CD4-positive, alpha-beta memory T cell (primary cell): ENCODE measurements around the gene CIB4. TPM values are rescaled to one million over a fixed set of nuclear protein-coding genes. Genes with fewer than 3 reads are reported as not detected.

ENCODE experiments used
- CTCF ChIA-PET: fragments of 350-600 bp; sonication (Branson Sonifier 250); formaldehyde crosslinking; loops from one replicate; lab custom pipeline; 2021; ENCODE audit warnings: inconsistent platforms; ENCODE audit not compliant: partially characterized antibody; lab: Charles Lee
- POLR2A ChIA-PET: fragments of 350-600 bp; sonication (Branson Sonifier 250); formaldehyde crosslinking; loops from one replicate; lab custom pipeline; 2021; ENCODE audit not compliant: partially characterized antibody; lab: Charles Lee
- DNase-seq, 5 donors: peaks; one replicate each; pipeline versions ENCODE4 v3.0.0 to v3.0.0-alpha.2; 2020 to 2022; ENCODE audit warnings: mixed read lengths in 1 of 5
- H3K27ac ChIP-seq: one replicate; pipeline ENCODE4 v1.7.0; 2013; ENCODE audit warnings: low read depth, low read length
- H3K27me3 ChIP-seq: 2 replicates; pipeline ENCODE4 v1.7.0; 2013; ENCODE audit warnings: mild to moderate bottlenecking, low read length, moderate library complexity; ENCODE audit not compliant: insufficient read depth
- H3K36me3 ChIP-seq: 2 replicates; pipeline ENCODE4 v1.7.0; 2013; ENCODE audit warnings: mild to moderate bottlenecking, low read length, moderate library complexity; ENCODE audit not compliant: insufficient read depth
- H3K4me1 ChIP-seq: 2 replicates; pipeline ENCODE4 v1.7.0; 2013; ENCODE audit warnings: mild to moderate bottlenecking, low read length, moderate library complexity; ENCODE audit not compliant: insufficient read depth
- H3K4me3 ChIP-seq, 2 donors: one replicate each; pipeline ENCODE4 v1.7.0; 2013; ENCODE audit warnings: low read length in 2 of 2, mild to moderate bottlenecking in 1 of 2
- H3K9me3 ChIP-seq, 2 donors: one replicate each; pipeline ENCODE4 v1.7.0; 2013; ENCODE audit warnings: low read length in 2 of 2, control low read depth in 1 of 2; ENCODE audit not compliant: control insufficient read depth in 1 of 2
- H3K27ac Mint-ChIP-seq, 7 donors: one replicate each; pipeline ENCODE4 v1.8.0; 2020 to 2021; ENCODE audit warnings: mixed read lengths in 7 of 7, mild to moderate bottlenecking in 6 of 7, inconsistent platforms in 3 of 7, moderate library complexity in 3 of 7
- H3K27me3 Mint-ChIP-seq, 2 donors: one replicate each; pipeline ENCODE4 v1.8.0; 2020 to 2021; ENCODE audit warnings: mixed read lengths in 2 of 2
- H3K36me3 Mint-ChIP-seq, 2 donors: one replicate each; pipeline ENCODE4 v1.8.0; 2020 to 2021; ENCODE audit warnings: mixed read lengths in 2 of 2, inconsistent platforms in 1 of 2, mild to moderate bottlenecking in 1 of 2
- H3K4me1 Mint-ChIP-seq, 4 donors: one replicate each; pipeline ENCODE4 v1.8.0; 2020 to 2021; ENCODE audit warnings: mixed read lengths in 4 of 4, mild to moderate bottlenecking in 1 of 4
- H3K4me3 Mint-ChIP-seq, 8 donors: one replicate each; pipeline ENCODE4 v1.8.0; 2020 to 2021; ENCODE audit warnings: mixed read lengths in 8 of 8, mild to moderate bottlenecking in 7 of 8, moderate library complexity in 6 of 8, inconsistent platforms in 3 of 8
- H3K9me3 Mint-ChIP-seq, 8 donors: one replicate each; pipeline ENCODE4 v1.8.0; 2020 to 2021; ENCODE audit warnings: mixed read lengths in 8 of 8, mild to moderate bottlenecking in 5 of 8, inconsistent platforms in 3 of 8, moderate library complexity in 1 of 8
- intact Hi-C: fragments of 100-400 bp; cut with micrococcal nuclease; formaldehyde crosslinking; loops from one replicate; pipeline ENCODE4 v1.15.1; 2023
- polyA plus RNA-seq, 2 donors: library from polyadenylated mRNA; unstranded; fragments of 300-500 nt; fragmentation: Illumina TruSeq; gene quantifications; one replicate each; pipeline ENCODE4 v1.2.3, GENCODE V29; 2021
- total RNA-seq, 2 experiments: library from RNA; stranded (reverse); gene quantifications; one replicate each; pipeline ENCODE4 v1.2.3, GENCODE V29; 2021

Gene CIB4
- total and polyA plus RNA-seq, 4 experiments from 2014 or later = not detected

- CTCF ChIA-PET = interaction anchor here (0.7 kb wide), 1 partner anchor 18 kb away, joined by 4 read pairs; no protein-coding TSS in a partner anchor
These were observed 81.6 kb downstream of the CIB4 start for GRCh38 chr2:26559556-26559955.

GRCh38 chr2:26559044-26559405, 82.1 kb downstream of the CIB4 start:
- Mint-ChIP-seq H3K4me3 (no peak overlapping the region), H3K9me3 (no peaks in the 10 kb centered on the region), H3K27me3 (peaks cover 43 to 48% of the 10 kb centered on the region in 2 donors), H3K36me3 (no peaks in the 10 kb centered on the region), H3K4me1 (peaks cover 0 to 11% (median 5%) of the 10 kb centered on the region in 4 donors), H3K27ac (no peak overlapping the region)
- intact Hi-C loops = no loop called here
- Histone ChIP-seq H3K9me3 (no peaks in the 10 kb centered on the region), H3K27ac (no peak overlapping the region), H3K4me1 (peaks cover 11% of the 10 kb centered on the region), H3K27me3 (peaks cover 30% of the 10 kb centered on the region), H3K4me3 (no peak overlapping the region), H3K36me3 (no peaks in the 10 kb centered on the region)
- no peak for DNase-seq
- ChIA-PET CTCF (no interaction called here), POLR2A (no interaction called here)

More at GRCh38 chr2:26559556-26559955, 81.6 kb downstream of the CIB4 start:
- POLR2A ChIA-PET = no interaction called here
- Mint-ChIP-seq H3K27ac (peak overlapping the region in 1 of 7 donors; percentile 37), H3K27me3 (peaks cover 48 to 49% of the 10 kb centered on the region in 2 donors), H3K4me1 (peaks cover 0 to 11% (median 5%) of the 10 kb centered on the region in 4 donors), H3K4me3 (peak overlapping the region in 1 of 8 donors; percentile 21), H3K9me3 (no peaks in the 10 kb centered on the region), H3K36me3 (no peaks in the 10 kb centered on the region)
- Histone ChIP-seq H3K27ac (no peak overlapping the region), H3K4me1 (peaks cover 11% of the 10 kb centered on the region), H3K27me3 (peaks cover 31% of the 10 kb centered on the region), H3K4me3 (no peak overlapping the region), H3K36me3 (no peaks in the 10 kb centered on the region), H3K9me3 (no peaks in the 10 kb centered on the region)
- intact Hi-C loops = no loop called here
- DNase-seq = no peak

- ChIA-PET CTCF (interaction anchor here (2.3 kb wide), 1 partner anchor 20 kb away, joined by 8 read pairs; no protein-coding TSS in a partner anchor), POLR2A (no interaction called here)
- Histone ChIP-seq H3K27me3 (peaks cover 24% of the 10 kb centered on the region), H3K36me3 (no peaks in the 10 kb centered on the region), H3K4me3 (no peak overlapping the region), H3K27ac (no peak overlapping the region), H3K9me3 (no peaks in the 10 kb centered on the region), H3K4me1 (peaks cover 11% of the 10 kb centered on the region)
- Mint-ChIP-seq H3K4me3 (no peak overlapping the region), H3K27me3 (peaks cover 39 to 45% of the 10 kb centered on the region in 2 donors), H3K4me1 (peaks cover 0 to 11% (median 5%) of the 10 kb centered on the region in 4 donors), H3K27ac (no peak overlapping the region), H3K36me3 (no peaks in the 10 kb centered on the region), H3K9me3 (no peaks in the 10 kb centered on the region)
- intact Hi-C loops = no loop called here
- DNase-seq = no peak
These were observed 82.7 kb downstream of the CIB4 start for GRCh38 chr2:26558271-26559043.

GRCh38 chr2:26557244-26557925, 83.8 kb downstream of the CIB4 start:
- Histone ChIP-seq H3K27ac (no peak overlapping the region), H3K27me3 (peaks cover 15% of the 10 kb centered on the region), H3K36me3 (no peaks in the 10 kb centered on the region), H3K4me1 (peaks cover 5% of the 10 kb centered on the region), H3K4me3 (no peak overlapping the region), H3K9me3 (no peaks in the 10 kb centered on the region)
- ChIA-PET POLR2A (no interaction called here), CTCF (interaction anchor here (2.3 kb wide), 1 partner anchor 21 kb away, joined by 8 read pairs; no protein-coding TSS in a partner anchor)
- H3K4me3 Mint-ChIP-seq = no peak overlapping the region
- no peak for DNase-seq
- H3K9me3 Mint-ChIP-seq = no peaks in the 10 kb centered on the region
- H3K27me3 Mint-ChIP-seq = peaks cover 33 to 44% of the 10 kb centered on the region in 2 donors
- H3K27ac Mint-ChIP-seq = peak overlapping the region in 1 of 7 donors; percentile 43
- H3K36me3 Mint-ChIP-seq = no peaks in the 10 kb centered on the region
- intact Hi-C loops = no loop called here
- peaks cover 0 to 3% (median 0%) of the 10 kb centered on the region in 4 donors for H3K4me1 Mint-ChIP-seq

GRCh38 chr2:26556309-26557243, 84.6 kb downstream of the CIB4 start:
- ChIA-PET POLR2A (no interaction called here), CTCF (interaction anchor here (2.3 kb wide), 1 partner anchor 21 kb away, joined by 8 read pairs; no protein-coding TSS in a partner anchor)
- Mint-ChIP-seq H3K4me3 (no peak overlapping the region), H3K4me1 (no peaks in the 10 kb centered on the region), H3K27ac (no peak overlapping the region), H3K27me3 (peaks cover 29 to 41% of the 10 kb centered on the region in 2 donors), H3K9me3 (no peaks in the 10 kb centered on the region), H3K36me3 (no peaks in the 10 kb centered on the region)
- Histone ChIP-seq H3K4me3 (no peak overlapping the region), H3K27me3 (peaks cover 14% of the 10 kb centered on the region), H3K4me1 (no peaks in the 10 kb centered on the region), H3K27ac (no peak overlapping the region), H3K36me3 (no peaks in the 10 kb centered on the region), H3K9me3 (no peaks in the 10 kb centered on the region)
- intact Hi-C loops = no loop called here
- DNase-seq = no peak

GRCh38 chr2:26555246-26556133, 85.7 kb downstream of the CIB4 start:
- H3K36me3 Mint-ChIP-seq = no peaks in the 10 kb centered on the region
- Histone ChIP-seq H3K9me3 (no peaks in the 10 kb centered on the region), H3K4me3 (no peak overlapping the region), H3K27ac (no peak overlapping the region), H3K4me1 (no peaks in the 10 kb centered on the region), H3K27me3 (peaks cover 4% of the 10 kb centered on the region), H3K36me3 (no peaks in the 10 kb centered on the region)
- peaks cover 33 to 42% of the 10 kb centered on the region in 2 donors for H3K27me3 Mint-ChIP-seq
- H3K4me1 Mint-ChIP-seq = no peaks in the 10 kb centered on the region
- no peak overlapping the region for H3K4me3 Mint-ChIP-seq
- no peaks in the 10 kb centered on the region for H3K9me3 Mint-ChIP-seq
- no peak overlapping the region for H3K27ac Mint-ChIP-seq
- ChIA-PET CTCF (no interaction called here), POLR2A (no interaction called here)
- DNase-seq = no peak
- intact Hi-C loops = no loop called here
